H1 (cell line): Measurements from ENCODE around the gene MRPL54. TPM values are rescaled to one million over a fixed set of nuclear protein-coding genes. Genes with fewer than 3 reads are reported as not detected.

Experiments
- TEAD4 ChIP-seq: IDR thresholded peaks from 2 replicates; pipeline ENCODE4 v1.6.1; 2012; ENCODE audit warnings: low read depth, low read length, inconsistent platforms, mixed read lengths
- polyA plus RNA-seq, 7 experiments: library from polyadenylated mRNA; depleted of rRNA in 3 of 7; stranded (reverse) in 5 of 7; unstranded in 2 of 7; fragments of >200 nt in 5 of 7; fragments of 200-250 nt in 2 of 7; gene quantifications; 1 replicate in 5 of 7; 2 replicates in 1 of 7; 4 replicates in 1 of 7; pipeline versions ENCODE4 v1.2.1 to v1.2.3, GENCODE V29; 2011 to 2013; ENCODE audit warnings: missing spikeins in 2 of 7, mixed read lengths in 2 of 7
- small RNA-seq: library from polyadenylated mRNA; stranded (forward); fragments of <200 nt; extraction: miRNeasy Mini kit (QIAGEN cat#:217004); gene quantifications from one replicate; pipeline ENCODE3, GENCODE V24; 2013; ENCODE audit not compliant: insufficient read depth
- total RNA-seq: library from RNA; stranded (reverse); fragmentation: NEBNext Ultra II Directional; extraction: Animal tissue kit (Norgen Biotek cat#: 25700); gene quantifications from 2 replicates; pipeline ENCODE4 v1.2.1, GENCODE V29; 2021

Gene MRPL54
- total and polyA plus RNA-seq, 2 of the 8 experiments (the other 6 are each of a cell fraction or from before 2014, with no cell fraction given): 63.8 to 72.8 TPM

DNA sequence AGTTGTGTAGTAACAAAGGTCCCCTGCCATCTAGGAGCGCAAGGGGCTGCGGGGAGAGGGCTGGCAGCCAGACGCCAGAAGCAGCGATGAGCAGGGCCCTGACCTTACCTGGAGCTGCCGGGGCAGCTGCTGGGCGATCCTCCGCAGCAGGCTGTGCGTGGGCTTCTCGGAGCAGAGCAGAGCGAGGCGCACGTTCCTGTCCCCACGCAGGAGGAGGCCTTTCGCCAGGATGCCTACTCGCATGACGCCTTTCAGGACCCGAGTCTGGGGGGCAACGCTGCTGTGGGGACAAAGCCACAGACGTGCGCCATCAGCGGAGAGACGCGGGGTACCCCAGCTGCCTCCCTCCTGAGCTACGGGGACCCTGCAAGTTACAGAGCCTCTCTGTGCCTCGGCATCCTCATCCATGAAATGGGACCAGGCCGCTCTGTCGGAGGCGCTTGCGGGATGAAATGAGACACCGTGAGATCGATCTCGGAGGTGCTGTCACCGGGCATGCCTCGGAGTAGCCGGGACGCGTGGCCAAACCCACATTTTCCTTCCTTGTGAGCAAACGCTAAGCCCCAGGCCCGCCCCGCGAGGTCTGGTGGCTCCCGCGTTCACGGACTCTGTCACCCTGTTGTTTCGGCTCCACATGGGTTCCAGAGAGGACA is 54.2 kb downstream of the MRPL54 start (continued):
- no peak for TF ChIP-seq TEAD4

Small RNA genes within 50 kb of the gene (small RNA-seq; reads per million reads assigned to genes)
- not detected for gene AC005777.1

Other genes with a start within 250 kb of the MRPL54 start
- gene TEKTIP1, start 223.5 kb upstream of the MRPL54 start, total RNA-seq: 1.0 and 1.1 TPM in 2 replicates
- 0.49 TPM in 1 of 2 replicates, not detected in the other for gene TEKTIP1, start 223.5 kb upstream of the MRPL54 start, polyA plus RNA-seq (2011; rRNA removed)
- 59.6 and 62.5 TPM in 2 replicates for gene MFSD12, start 205.1 kb upstream of the MRPL54 start, total RNA-seq
- gene MFSD12, start 205.1 kb upstream of the MRPL54 start, polyA plus RNA-seq (2011; rRNA removed): 71.3 and 110 TPM in 2 replicates
- 74.2 and 76.1 TPM in 2 replicates for gene HMG20B, start 189.7 kb upstream of the MRPL54 start, total RNA-seq
- 42.9 and 63.9 TPM in 2 replicates for gene HMG20B, start 189.7 kb upstream of the MRPL54 start, polyA plus RNA-seq (2011; rRNA removed)
- 0.96 and 1.2 TPM in 2 replicates for gene GIPC3, start 177.2 kb upstream of the MRPL54 start, total RNA-seq
- gene GIPC3, start 177.2 kb upstream of the MRPL54 start, polyA plus RNA-seq (2011; rRNA removed): 1.0 and 1.3 TPM in 2 replicates
- 0.50 and 0.75 TPM in 2 replicates for gene TBXA2R, start 155.8 kb upstream of the MRPL54 start, total RNA-seq
- gene TBXA2R, start 155.8 kb upstream of the MRPL54 start, polyA plus RNA-seq (2011; rRNA removed): 0.39 and 0.80 TPM in 2 replicates
- gene CACTIN, start 135.9 kb upstream of the MRPL54 start, total RNA-seq: 29.9 and 36.2 TPM in 2 replicates
- 25.8 and 44.1 TPM in 2 replicates for gene CACTIN, start 135.9 kb upstream of the MRPL54 start, polyA plus RNA-seq (2011; rRNA removed)
- 31.3 and 32.9 TPM in 2 replicates for gene PIP5K1C, start 62.2 kb upstream of the MRPL54 start, total RNA-seq
- 10.6 and 20.4 TPM in 2 replicates for gene PIP5K1C, start 62.2 kb upstream of the MRPL54 start, polyA plus RNA-seq (2011; rRNA removed)
- 24.6 and 26.1 TPM in 2 replicates for gene TJP3, start 54.3 kb upstream of the MRPL54 start, total RNA-seq
- gene TJP3, start 54.3 kb upstream of the MRPL54 start, polyA plus RNA-seq (2011; rRNA removed): 17.1 and 30.2 TPM in 2 replicates
- gene APBA3, start 990 bp upstream of the MRPL54 start, total RNA-seq: 21.4 and 23.4 TPM in 2 replicates
- 36.9 and 48.4 TPM in 2 replicates for gene APBA3, start 990 bp upstream of the MRPL54 start, polyA plus RNA-seq (2011; rRNA removed)
- not detected in 2 replicates for gene RAX2, start 9.5 kb downstream of the MRPL54 start, total RNA-seq
- gene RAX2, start 9.5 kb downstream of the MRPL54 start, polyA plus RNA-seq (2011; rRNA removed): 0.08 and 0.19 TPM in 2 replicates
- 21.4 and 21.5 TPM in 2 replicates for gene MATK, start 23.7 kb downstream of the MRPL54 start, total RNA-seq
- gene MATK, start 23.7 kb downstream of the MRPL54 start, polyA plus RNA-seq (2011; rRNA removed): 20.5 and 37.8 TPM in 2 replicates
- 14.5 TPM in 2 replicates for gene ZFR2, start 106.4 kb downstream of the MRPL54 start, total RNA-seq
- gene ZFR2, start 106.4 kb downstream of the MRPL54 start, polyA plus RNA-seq (2011; rRNA removed): 28.4 and 42.5 TPM in 2 replicates
- gene ATCAY, start 118.0 kb downstream of the MRPL54 start, total RNA-seq: 31.6 and 33.8 TPM in 2 replicates
- 24.4 and 31.6 TPM in 2 replicates for gene ATCAY, start 118.0 kb downstream of the MRPL54 start, polyA plus RNA-seq (2011; rRNA removed)
- 86.2 and 87.4 TPM in 2 replicates for gene NMRK2, start 170.4 kb downstream of the MRPL54 start, total RNA-seq
- gene NMRK2, start 170.4 kb downstream of the MRPL54 start, polyA plus RNA-seq (2011; rRNA removed): 206 and 227 TPM in 2 replicates
- gene DAPK3, start 208.4 kb downstream of the MRPL54 start, total RNA-seq: 78.1 and 80.8 TPM in 2 replicates
- gene DAPK3, start 208.4 kb downstream of the MRPL54 start, polyA plus RNA-seq (2011; rRNA removed): 53.2 and 76.8 TPM in 2 replicates
- gene EEF2, start 222.8 kb downstream of the MRPL54 start, total RNA-seq: 3,380 and 3,443 TPM in 2 replicates
- gene EEF2, start 222.8 kb downstream of the MRPL54 start, polyA plus RNA-seq (2011; rRNA removed): 1,554 and 2,482 TPM in 2 replicates
- gene PIAS4, start 245.1 kb downstream of the MRPL54 start, total RNA-seq: 41.4 and 51.4 TPM in 2 replicates
- gene PIAS4, start 245.1 kb downstream of the MRPL54 start, polyA plus RNA-seq (2011; rRNA removed): 30.2 and 50.9 TPM in 2 replicates